Keratinocyte (primary cell): Measurements from ENCODE around the gene PTOV1.

ENCODE experiments used
- EZH2 ChIP-seq: IDR thresholded peaks from one replicate; pipeline ENCODE4 v1.6.1; 2012; ENCODE audit warnings: inconsistent platforms, mild to moderate bottlenecking, low read length, moderate library complexity
- TF ChIP-seq, protein P1 (sequence below), 3 experiments: IDR thresholded peaks in 1 of 3; conservative IDR thresholded peaks in 1 of 3; optimal IDR thresholded peaks in 1 of 3; 2 replicates in 2 of 3; 3 replicates in 1 of 3; pipeline versions ENCODE3 to v1.5.1; 2011; ENCODE audit warnings: low read length in 3 of 3, mild to moderate bottlenecking in 3 of 3, moderate library complexity in 2 of 3, control low read depth in 1 of 3, inconsistent platforms in 1 of 3; ENCODE audit not compliant: insufficient read depth in 2 of 3; ENCODE audit errors: extremely low read depth in 1 of 3

DNA sequence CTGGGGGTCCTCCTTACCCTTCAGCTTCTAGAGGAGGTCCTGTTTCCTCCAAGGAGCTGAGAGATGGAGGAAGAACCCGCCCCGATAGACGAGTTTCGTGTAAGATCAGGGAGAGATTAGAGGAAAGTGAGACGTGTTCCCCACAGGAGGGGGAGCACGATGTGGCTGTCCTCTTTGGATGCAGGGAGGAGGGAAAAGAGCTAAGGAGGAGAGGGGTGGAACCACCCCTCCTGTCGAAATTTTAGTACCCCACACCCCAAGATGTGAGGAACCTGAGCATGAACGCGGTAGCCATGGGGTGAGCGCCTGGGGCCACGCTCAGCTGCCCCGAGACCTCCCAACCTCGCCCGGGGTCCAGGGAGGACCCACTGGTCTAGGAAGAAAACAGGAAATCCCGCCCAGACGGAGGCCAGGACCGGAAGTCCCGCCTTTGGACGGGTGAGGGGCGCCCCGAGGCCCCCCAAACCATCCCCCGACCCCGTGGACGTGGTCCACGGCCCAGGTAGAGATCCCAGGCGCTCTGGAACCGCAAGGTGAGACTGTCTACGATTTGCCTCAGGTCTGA is 25.0 kb downstream of the PTOV1 start:
- TF ChIP-seq EZH2 = no peak
- TF ChIP-seq, protein P1, sequence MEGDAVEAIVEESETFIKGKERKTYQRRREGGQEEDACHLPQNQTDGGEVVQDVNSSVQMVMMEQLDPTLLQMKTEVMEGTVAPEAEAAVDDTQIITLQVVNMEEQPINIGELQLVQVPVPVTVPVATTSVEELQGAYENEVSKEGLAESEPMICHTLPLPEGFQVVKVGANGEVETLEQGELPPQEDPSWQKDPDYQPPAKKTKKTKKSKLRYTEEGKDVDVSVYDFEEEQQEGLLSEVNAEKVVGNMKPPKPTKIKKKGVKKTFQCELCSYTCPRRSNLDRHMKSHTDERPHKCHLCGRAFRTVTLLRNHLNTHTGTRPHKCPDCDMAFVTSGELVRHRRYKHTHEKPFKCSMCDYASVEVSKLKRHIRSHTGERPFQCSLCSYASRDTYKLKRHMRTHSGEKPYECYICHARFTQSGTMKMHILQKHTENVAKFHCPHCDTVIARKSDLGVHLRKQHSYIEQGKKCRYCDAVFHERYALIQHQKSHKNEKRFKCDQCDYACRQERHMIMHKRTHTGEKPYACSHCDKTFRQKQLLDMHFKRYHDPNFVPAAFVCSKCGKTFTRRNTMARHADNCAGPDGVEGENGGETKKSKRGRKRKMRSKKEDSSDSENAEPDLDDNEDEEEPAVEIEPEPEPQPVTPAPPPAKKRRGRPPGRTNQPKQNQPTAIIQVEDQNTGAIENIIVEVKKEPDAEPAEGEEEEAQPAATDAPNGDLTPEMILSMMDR (optimal IDR thresholded peaks at IDR 0.05 in 1 of 3, IDR thresholded peaks at IDR 0.05 in 1 of 3, conservative IDR thresholded peaks at IDR 0.05 in 1 of 3; ENCODE audit: extremely low read depth in 1 of 3, insufficient read depth in 2 of 3, low read length in 3 of 3) = no peak
